NCI-H1105 (cell line): Measurements from ENCODE around the gene GPRIN3.

Experiments
- DNase-seq: peaks from one replicate; lab custom pipeline; 2025; lab: John Stamatoyannopoulos, UW

Gene GPRIN3

GRCh38 chr4:89290727-89291516 is 16.7 kb downstream of the GPRIN3 start:
- no peak for DNase-seq

DNA sequence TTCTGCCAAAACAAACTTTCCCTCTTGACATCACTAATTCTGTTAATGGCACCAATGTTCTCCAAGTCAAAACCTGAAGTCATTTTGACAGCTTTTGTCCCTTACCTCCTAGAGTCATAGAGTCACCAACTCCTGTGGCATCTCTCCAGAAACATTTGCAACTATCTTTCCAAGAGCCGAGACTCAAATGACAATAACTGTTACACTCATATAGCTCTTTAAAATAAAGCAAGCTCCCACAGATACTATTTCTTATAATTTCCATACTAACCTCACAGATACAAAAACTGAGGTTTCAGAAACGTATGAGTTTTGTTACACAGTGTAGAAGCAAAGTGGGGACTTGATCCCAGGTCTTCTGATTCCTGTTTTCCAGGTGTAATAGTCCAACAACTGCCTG is 18.3 kb downstream of the GPRIN3 start:
- DNase-seq: no peak

GRCh38 chr4:89288430-89288829 is 19.2 kb downstream of the GPRIN3 start:
- DNase-seq: no peak

DNA sequence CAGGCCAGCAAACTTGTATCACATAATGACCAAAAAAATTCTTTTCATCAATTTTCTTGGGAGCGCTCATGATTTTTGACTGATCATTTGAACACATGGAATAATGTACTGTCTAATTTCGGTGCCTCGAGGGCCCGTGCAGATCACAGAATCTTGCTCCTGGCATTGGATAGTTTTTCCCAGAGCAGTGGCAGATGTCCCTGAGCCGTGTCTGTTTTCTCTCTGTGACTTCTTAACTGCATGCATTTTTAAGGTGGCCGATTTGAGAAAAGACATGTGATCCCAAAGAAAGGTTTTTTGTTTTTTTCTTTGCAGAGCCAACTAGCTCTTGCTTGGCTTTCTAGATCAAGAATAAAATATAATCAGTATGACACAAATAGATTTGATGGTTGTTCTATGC is 19.7 kb downstream of the GPRIN3 start:
- no peak for DNase-seq

GRCh38 chr4:89285745-89286144 is 21.9 kb downstream of the GPRIN3 start:
- DNase-seq: no peak

GRCh38 chr4:89284828-89285227 is 22.8 kb downstream of the GPRIN3 start:
- DNase-seq: no peak

- no peak for DNase-seq
Measured at GRCh38 chr4:89284020-89284424, 23.6 kb downstream of the GPRIN3 start.

DNA sequence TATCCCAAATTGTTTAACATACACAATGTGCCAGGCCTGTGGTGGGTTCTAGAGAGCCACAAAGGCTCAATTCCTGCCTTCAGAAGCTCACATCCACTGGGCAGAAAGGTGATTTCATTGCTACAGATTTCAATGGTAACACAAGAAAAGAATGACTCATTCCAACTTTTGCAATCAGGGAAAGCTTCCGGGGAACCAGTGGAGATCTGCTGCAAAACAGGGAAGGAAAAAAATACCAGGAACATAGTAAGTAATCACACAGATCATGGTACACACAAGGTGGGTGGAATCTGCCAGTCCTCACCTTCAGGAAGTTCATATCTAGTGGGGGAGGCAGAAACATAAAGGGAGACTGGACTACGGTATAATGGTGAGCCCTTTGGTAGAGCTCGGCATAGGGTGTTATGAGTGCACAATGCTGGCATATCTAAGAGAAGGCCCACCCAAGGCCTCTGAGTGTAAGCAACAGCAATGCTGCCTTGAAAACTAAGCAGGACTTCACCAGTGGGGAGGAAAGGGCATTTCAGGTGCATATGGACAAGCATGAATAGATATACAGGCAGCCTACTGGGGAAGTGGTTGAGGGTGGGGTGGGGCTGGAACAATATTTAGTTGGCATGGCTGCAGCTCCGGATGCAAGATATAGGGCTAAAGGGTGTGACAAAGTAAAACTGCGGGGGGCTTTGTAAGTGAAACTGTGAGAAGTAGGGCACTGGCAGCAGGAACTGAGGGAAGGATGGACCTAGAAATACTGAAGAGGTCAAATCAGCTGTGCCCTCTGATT is 24.2 kb downstream of the GPRIN3 start:
- DNase-seq: no peak

- no peak for DNase-seq
Measured at GRCh38 chr4:89279385-89279784, 28.2 kb downstream of the GPRIN3 start.

DNA sequence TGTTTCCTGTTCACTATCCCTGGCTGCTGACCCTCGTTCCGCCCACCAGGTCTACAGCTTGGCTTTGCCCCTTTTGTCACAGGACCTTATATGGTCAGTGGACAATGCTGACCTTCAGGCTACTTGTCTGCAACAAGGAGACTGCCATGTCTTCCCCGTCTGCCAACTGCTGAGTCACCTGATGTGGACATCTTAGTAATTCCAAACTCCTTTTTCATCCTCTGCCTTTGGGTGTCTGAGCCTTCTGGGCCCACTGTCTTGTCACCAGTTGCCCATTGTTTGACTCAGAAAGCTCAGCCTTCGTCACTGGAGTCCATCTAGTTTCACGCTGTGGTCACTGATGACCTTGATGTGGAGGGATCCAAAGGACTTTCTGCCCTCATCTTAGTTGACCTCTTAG is 30.2 kb downstream of the GPRIN3 start:
- DNase-seq: no peak

GRCh38 chr4:89276296-89276695 is 31.3 kb downstream of the GPRIN3 start:
- DNase-seq: no peak

DNA sequence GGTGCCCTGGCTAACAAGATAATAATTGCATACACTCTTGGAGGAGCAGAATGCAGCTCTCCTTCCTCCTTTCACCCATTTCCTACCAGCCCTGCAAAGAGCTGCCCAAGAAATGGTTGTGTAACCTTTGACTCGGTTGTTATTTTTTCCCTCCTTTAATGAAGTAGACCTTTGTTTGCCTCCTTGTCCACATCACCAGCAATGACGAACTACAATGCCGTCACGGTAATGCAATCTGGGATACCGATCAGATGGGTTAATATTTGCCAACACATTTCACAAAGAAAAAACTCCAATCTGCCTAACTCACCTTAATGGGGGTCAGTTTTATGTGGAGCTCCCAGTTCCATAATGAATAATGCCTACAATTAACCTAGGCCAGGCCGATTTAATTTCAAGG is 32.0 kb downstream of the GPRIN3 start:
- DNase-seq: no peak

DNA sequence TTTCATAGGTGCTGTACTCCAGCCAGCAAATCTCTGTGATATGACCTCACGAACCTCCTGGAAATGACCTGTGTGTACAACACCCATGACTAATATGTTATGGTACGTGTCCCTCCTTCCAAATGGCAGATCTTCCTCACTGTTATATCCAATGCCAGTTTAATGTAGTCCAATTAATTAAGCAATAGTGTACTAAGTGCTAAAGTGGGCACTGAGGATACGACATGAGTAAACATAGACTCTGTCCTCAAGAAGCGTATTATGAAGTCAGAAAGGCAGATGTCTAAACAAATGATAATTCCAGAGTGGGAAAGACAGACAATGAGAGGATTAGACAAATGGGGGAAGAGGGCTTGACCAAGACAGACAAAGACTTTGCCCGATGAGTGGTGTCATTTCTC is 33.9 kb downstream of the GPRIN3 start:
- no peak for DNase-seq

DNA sequence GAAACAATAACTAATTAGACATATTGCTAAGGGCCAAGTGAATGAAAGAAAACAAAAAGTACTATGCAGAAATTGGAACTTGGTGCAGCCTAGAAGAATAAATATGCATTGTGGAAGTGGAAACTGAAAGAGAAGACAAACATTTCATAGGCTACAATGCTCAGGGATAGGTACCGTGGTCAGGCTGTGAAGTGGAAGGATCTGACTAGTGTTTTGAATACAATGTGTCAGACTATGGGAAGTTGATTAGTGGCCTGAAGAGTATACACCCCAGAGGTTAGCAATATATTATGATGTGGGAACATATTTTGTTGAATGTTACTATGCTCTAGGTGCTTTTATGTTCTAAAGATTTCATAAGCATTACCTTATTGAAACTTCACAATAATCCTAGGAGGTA is 36.8 kb downstream of the GPRIN3 start:
- no peak for DNase-seq

- no peak for DNase-seq
Measured at GRCh38 chr4:89269121-89269666, 38.4 kb downstream of the GPRIN3 start.

DNA sequence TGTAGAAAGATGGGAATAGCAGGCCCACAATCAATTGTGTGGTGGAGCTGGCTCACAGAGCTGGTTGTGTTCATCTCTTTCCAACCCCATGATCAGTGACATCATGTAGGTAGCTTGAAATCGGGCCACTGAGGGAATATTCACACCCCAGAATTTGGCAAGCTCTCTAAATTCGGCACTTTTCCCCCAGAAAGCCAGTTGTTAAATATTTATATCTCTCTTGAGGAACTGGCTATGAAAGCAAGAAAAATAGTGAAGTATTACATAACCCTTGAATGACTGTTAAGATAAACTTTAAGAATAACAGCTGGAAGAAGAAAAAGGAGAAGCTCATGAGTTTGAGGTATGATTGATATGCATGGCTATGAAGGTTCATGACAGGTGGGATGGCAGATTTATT is 38.9 kb downstream of the GPRIN3 start:
- DNase-seq: no peak

- DNase-seq: no peak
Measured at GRCh38 chr4:89267846-89268245, 39.8 kb downstream of the GPRIN3 start.

DNA sequence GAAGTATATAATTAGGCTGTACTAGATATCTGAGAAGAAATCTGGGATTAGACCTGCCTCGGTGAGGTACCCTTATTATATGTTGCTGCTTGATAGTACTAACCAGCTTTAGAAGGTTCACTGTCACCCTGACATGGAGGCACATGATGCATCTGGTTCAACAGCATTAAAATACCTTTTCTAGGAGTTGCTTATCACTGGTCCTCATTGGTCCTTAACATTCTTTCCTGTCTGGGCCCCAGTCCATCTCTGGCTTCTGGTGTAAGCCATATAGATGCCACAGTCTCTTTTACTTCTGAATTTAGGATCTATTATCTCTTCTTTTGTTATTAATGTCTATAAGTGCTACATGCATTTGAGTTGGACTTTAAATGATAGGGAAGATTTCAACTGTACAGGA is 40.2 kb downstream of the GPRIN3 start:
- DNase-seq: no peak

- DNase-seq: no peak
Measured at GRCh38 chr4:89266128-89266527, 41.5 kb downstream of the GPRIN3 start.

DNA sequence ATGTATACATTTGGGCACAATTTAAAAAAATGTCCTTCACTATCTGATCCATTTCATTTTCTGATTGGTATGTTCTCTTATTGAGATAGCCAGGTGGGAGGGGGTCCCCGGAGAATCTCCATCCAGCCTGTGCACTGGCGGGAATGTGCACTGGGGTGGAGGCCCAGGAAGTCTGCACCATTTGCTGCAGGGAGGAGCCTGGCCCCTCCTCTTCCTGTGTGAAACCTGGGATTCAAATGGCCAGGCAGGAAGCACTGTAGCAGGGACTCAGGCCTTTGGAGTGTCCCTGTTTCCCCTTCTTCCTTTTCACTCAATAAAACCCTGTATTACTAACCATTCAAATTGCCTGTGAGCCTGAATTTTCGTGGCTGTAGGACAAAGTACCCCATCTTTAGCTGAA is 44.3 kb downstream of the GPRIN3 start:
- no peak for DNase-seq

DNA sequence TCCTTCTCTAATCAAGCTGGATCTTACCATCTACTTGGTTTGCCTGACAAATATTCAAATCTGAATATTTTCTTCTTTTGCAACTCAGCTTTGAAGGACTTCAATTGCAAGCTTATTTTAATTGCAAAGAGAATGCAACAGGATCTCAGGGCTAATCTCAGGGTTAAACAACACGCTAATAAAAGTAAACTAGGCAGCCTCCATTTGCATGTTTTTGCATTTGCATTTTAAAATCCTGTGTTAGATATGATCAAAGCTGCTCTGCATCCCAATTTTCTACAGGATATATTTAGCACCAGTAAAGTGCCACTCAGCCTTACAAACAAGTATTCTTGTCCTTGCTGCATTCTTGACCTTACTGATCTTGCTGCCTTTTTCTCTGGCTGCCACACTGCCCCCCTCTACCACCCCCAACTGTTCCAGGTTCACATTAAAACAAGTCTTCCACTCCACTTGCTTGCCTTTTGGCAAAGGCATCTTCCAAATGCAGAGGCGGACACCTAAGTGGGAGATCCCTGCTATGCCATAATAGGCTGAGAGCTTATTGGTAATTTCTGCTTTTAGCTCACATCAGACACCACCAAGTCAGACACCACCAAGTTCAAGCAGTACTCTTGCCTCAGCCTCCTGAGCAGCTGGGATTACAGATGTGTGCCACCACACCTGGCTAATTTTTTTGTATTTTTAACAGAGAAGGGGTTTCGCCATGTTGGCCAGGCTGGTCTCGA is 48.1 kb downstream of the GPRIN3 start:
- no peak for DNase-seq

- no peak for DNase-seq
Measured at GRCh38 chr4:89258506-89258905, 49.1 kb downstream of the GPRIN3 start.

DNA sequence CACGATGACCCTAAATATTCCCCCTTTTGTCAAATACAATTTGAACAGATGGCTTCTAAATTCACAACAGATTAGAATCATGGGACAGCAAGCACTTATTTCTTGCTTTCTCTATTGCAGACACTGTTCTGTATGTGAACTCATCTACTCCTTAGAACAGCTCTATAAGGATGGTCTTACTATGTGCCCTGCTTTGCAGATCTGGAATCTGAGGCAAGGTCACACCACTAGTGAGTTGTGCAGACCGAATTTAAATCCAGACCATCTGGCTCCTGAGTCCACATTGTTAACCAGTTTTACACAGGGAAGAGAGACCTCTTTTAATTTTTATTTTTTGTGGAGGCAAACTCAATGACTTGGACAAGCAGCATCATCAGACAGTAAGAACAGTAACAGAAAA is 50.2 kb downstream of the GPRIN3 start:
- DNase-seq: no peak
